Ovary (tissue), 9 donors: ENCODE results near the gene FAM193A. TPM values are rescaled to one million over a fixed set of nuclear protein-coding genes. Genes with fewer than 3 reads are reported as not detected.

Experiments used
- DNase-seq, 5 donors: peaks; one replicate each; pipeline ENCODE4 v3.0.0-alpha.2; 2019 to 2020
- H3K27ac ChIP-seq, 2 donors: fragments of 200-600 bp; one replicate each; pipeline versions ENCODE4 v1.5.1 to v1.8.0; 2019 to 2022
- H3K27me3 ChIP-seq: fragments of 200-600 bp; one replicate; pipeline ENCODE4 v1.8.0; 2022
- H3K36me3 ChIP-seq: fragments of 200-600 bp; sonication (generic); one replicate; pipeline ENCODE4 v1.5.1; 2019
- H3K4me1 ChIP-seq: one replicate; pipeline ENCODE4 v1.8.1; 2013; ENCODE audit warnings: mild to moderate bottlenecking, moderate library complexity; ENCODE audit not compliant: insufficient read depth
- H3K4me3 ChIP-seq: fragments of 200-600 bp; sonication (generic); one replicate; pipeline ENCODE4 v1.5.1; 2017
- H3K9me3 ChIP-seq, 2 donors: fragments of 200-600 bp in 1 of 2; sonication (generic) in 1 of 2; one replicate each; pipeline versions ENCODE4 v1.5.1 to v1.8.1; 2013 to 2019; ENCODE audit warnings: mild to moderate bottlenecking in 1 of 2, moderate library complexity in 1 of 2
- EP300 ChIP-seq: sonication (generic); formaldehyde crosslinking; IDR thresholded peaks from one replicate; pipeline ENCODE4 v1.6.1; 2017; ENCODE audit warnings: antibody characterized with exemption
- POLR2A ChIP-seq: fragments of 450-650 bp; IDR thresholded peaks from one replicate; pipeline ENCODE4 v1.6.1; 2017; ENCODE audit warnings: antibody characterized with exemption, mild to moderate bottlenecking, moderate library complexity
- WGBS, 3 donors: extraction: QIAGEN DNeasy Blood & Tissue Kit in 1 of 3; methylation state at CpG; one replicate each; pipeline versions ENCODE4 v1.1.5 to v1.1.7; 2013 to 2017; 5-methylcytosine and 5-hydroxymethylcytosine counted together
- intact Hi-C, 4 donors: fragments of 100-400 bp; cut with DNase I; formaldehyde crosslinking; loops; one replicate each; pipeline versions ENCODE4 v1.11.0 to v1.15.1; 2022 to 2023
- polyA plus RNA-seq, 2 donors: library from polyadenylated mRNA; stranded (reverse); fragments of 200-250 nt in 1 of 2; fragments of 350-450 nt in 1 of 2; fragmentation: Illumina TruSeq in 1 of 2; extraction: RNeasy Lipid Tissue Mini Kit (QIAGEN cat#74804) in 1 of 2; gene quantifications; one replicate each; pipeline ENCODE4 v1.2.3, GENCODE V29; 2013 to 2014
- total RNA-seq, 7 donors: library from RNA; depleted of rRNA in 2 of 7; stranded (reverse); fragments of >200 nt in 2 of 7; fragmentation: NEBNext Ultra II Directional in 3 of 7; extraction: Animal tissue kit (Norgen Biotek cat#: 25700) in 3 of 7; gene quantifications; one replicate each; pipeline versions ENCODE4 v1.1.0 to v1.2.4, GENCODE V29; 2016 to 2023
- TF ChIP-seq, protein P1 (sequence below), 3 donors: fragments of 450-650 bp in 2 of 3; fragments of 200-600 bp in 1 of 3; IDR thresholded peaks; one replicate each; pipeline versions ENCODE4 v1.5.1 to v1.8.0; 2016 to 2022; ENCODE audit warnings: antibody characterized with exemption in 3 of 3, mild to moderate bottlenecking in 1 of 3
- donor health status: DM: no; HTN: no; CAD: no; lungs with moderate emphysema.
- donor health status: DM: no; HTN: no; CAD: no.
- donor health status: Bipolar disorder and iron deficiency.
- donor health status: DM: yes; HTN: yes; CAD: no.
- donor health status: DM: no; HTN: no; CAD: no.
- donor health status: DM: yes; HTN: yes; CAD: no.

The FAM193A gene
- total and polyA plus RNA-seq, 9 donors: 16.0 to 39.1 (median 28.7) TPM

DNA sequence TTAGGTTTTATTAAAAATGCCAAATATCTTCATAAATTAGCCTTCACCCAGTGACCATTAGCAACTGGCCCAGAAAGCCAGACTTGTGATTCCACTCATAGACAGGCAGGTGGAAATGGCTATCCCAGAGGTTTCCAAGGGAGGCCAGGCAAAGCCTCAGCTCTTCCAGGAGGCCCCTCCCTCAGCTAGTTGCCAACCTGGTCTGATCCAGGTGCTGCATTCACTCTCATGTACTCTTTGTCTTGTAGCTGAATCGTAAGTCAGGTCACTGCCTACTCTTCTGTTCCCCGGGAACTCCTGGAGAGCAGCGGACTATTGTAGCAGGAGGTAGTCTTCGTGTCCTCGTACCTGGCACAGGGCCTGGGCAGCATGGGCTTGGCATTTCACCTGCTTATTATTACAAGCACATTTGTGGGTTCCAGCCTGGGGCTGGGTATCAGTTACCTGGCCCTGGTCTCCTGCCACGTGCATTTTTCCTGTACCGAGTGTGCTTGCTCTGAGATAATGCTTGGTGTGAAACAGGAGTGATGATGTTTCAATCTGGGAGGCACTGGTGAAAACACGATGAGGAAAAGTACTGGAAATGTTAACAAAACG, 101.6 kb downstream of the FAM193A start:
- WGBS, 3 donors: 85 to 88% (median 88%) methylated on average over 9 of the region's 9 CpGs
- Histone ChIP-seq H3K4me1 (no peaks in the 10 kb centered on the region), H3K27ac (no peak overlapping the region), H3K27me3 (no peaks in the 10 kb centered on the region), H3K4me3 (no peak overlapping the region), H3K9me3 (no peaks in the 10 kb centered on the region), H3K36me3 (no peaks in the 10 kb centered on the region)
- intact Hi-C loops: no loop called here
- peak in 1 of 5 donors; percentile 12 for DNase-seq
- TF ChIP-seq, protein P1, sequence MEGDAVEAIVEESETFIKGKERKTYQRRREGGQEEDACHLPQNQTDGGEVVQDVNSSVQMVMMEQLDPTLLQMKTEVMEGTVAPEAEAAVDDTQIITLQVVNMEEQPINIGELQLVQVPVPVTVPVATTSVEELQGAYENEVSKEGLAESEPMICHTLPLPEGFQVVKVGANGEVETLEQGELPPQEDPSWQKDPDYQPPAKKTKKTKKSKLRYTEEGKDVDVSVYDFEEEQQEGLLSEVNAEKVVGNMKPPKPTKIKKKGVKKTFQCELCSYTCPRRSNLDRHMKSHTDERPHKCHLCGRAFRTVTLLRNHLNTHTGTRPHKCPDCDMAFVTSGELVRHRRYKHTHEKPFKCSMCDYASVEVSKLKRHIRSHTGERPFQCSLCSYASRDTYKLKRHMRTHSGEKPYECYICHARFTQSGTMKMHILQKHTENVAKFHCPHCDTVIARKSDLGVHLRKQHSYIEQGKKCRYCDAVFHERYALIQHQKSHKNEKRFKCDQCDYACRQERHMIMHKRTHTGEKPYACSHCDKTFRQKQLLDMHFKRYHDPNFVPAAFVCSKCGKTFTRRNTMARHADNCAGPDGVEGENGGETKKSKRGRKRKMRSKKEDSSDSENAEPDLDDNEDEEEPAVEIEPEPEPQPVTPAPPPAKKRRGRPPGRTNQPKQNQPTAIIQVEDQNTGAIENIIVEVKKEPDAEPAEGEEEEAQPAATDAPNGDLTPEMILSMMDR (IDR thresholded peaks at IDR 0.05): no peak
- TF ChIP-seq POLR2A (no peak), EP300 (no peak)

DNA sequence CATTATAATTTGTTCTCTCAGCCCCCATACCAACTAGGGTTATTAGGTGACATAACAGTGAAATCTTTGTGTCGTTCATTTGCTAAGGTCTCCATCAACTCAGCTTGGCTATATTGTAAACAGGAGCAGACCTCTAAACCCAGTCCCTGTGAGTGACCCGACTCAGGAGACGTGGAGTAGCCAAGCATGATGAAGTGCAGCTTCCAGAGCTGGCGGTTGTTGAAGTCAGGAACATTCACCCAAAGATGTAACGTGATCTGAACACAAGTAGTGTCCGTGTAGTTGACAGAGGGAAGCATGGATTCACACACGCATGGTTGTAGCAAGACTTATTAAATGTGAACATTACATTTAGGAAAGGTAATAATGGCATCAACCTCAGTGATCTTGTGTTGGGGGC, 102.3 kb downstream of the FAM193A start:
- no peak for TF ChIP-seq POLR2A
- TF ChIP-seq, protein P1 (IDR thresholded peaks at IDR 0.05): no peak
- WGBS, 3 donors: 87 to 93% (median 89%) methylated on average over 7 of the region's 7 CpGs
- H3K4me3 ChIP-seq: no peak overlapping the region
- peak in 1 of 5 donors; percentile 1 for DNase-seq
- intact Hi-C loops: no loop called here
- no peaks in the 10 kb centered on the region for H3K4me1 ChIP-seq
- no peak overlapping the region for H3K27ac ChIP-seq
- no peaks in the 10 kb centered on the region for H3K9me3 ChIP-seq
- H3K27me3 ChIP-seq: no peaks in the 10 kb centered on the region
- H3K36me3 ChIP-seq: no peaks in the 10 kb centered on the region

GRCh38 chr4:2642968-2643367, 106.5 kb downstream of the FAM193A start:
- Histone ChIP-seq H3K4me3 (no peak overlapping the region), H3K27ac (no peak overlapping the region), H3K9me3 (no peaks in the 10 kb centered on the region), H3K4me1 (no peaks in the 10 kb centered on the region), H3K27me3 (no peaks in the 10 kb centered on the region), H3K36me3 (no peaks in the 10 kb centered on the region)
- peak in 1 of 5 donors; percentile 8 for DNase-seq
- 92 to 95% (median 93%) methylated on average over 7 of the region's 7 CpGs for WGBS, 3 donors
- intact Hi-C loops: no loop called here
- TF ChIP-seq POLR2A: no peak
- TF ChIP-seq EP300: no peak
- TF ChIP-seq, protein P1 (IDR thresholded peaks at IDR 0.05): no peak

GRCh38 chr4:2643555-2643954, 107.1 kb downstream of the FAM193A start:
- TF ChIP-seq EP300: no peak
- TF ChIP-seq, protein P1 (IDR thresholded peaks at IDR 0.05): no peak
- no peak for TF ChIP-seq POLR2A

More at GRCh38 chr4:2643555-2643954, 107.1 kb downstream of the FAM193A start:
- Histone ChIP-seq H3K27ac (no peak overlapping the region), H3K36me3 (no peaks in the 10 kb centered on the region), H3K4me1 (no peaks in the 10 kb centered on the region), H3K27me3 (no peaks in the 10 kb centered on the region), H3K9me3 (no peaks in the 10 kb centered on the region), H3K4me3 (no peak overlapping the region)
- no peak for DNase-seq
- WGBS, 3 donors: 85 to 90% (median 85%) methylated on average over 5 of the region's 5 CpGs
- intact Hi-C loops: no loop called here
